Fibroblast of lung (primary cell): Measurements from ENCODE around the gene STEAP1. TPM values are rescaled to one million over a fixed set of nuclear protein-coding genes. Genes with fewer than 3 reads are reported as not detected.
A peak's percentile ranks its signal among the peaks of the same experiment; 100 is the strongest.

Experiments
- DNase-seq, 2 donors: peaks; one replicate each; pipeline versions ENCODE4 v3.0.0 to v3.0.0-alpha.2; 2010; ENCODE audit warnings: low read depth in 2 of 2
- H2AFZ ChIP-seq: 2 replicates; pipeline ENCODE4 v1.5.1; 2012; ENCODE audit warnings: low read length, control low read depth, inconsistent platforms
- H3K27ac ChIP-seq: 2 replicates; pipeline ENCODE4 v1.5.1; 2011; ENCODE audit warnings: low read length, control low read depth; ENCODE audit not compliant: insufficient read depth
- H3K27me3 ChIP-seq: 2 replicates; pipeline ENCODE4 v1.5.1; 2011; ENCODE audit warnings: mild to moderate bottlenecking, low read length; ENCODE audit not compliant: control insufficient read depth, insufficient read depth
- H3K36me3 ChIP-seq: 2 replicates; pipeline ENCODE4 v1.5.1; 2011; ENCODE audit warnings: low read length; ENCODE audit not compliant: control insufficient read depth, insufficient read depth
- H3K4me1 ChIP-seq: 2 replicates; pipeline ENCODE4 v1.5.1; 2011; ENCODE audit warnings: low read length; ENCODE audit not compliant: control insufficient read depth, insufficient read depth; ENCODE audit errors: extremely low read depth
- H3K4me2 ChIP-seq: 2 replicates; pipeline ENCODE4 v1.5.1; 2011; ENCODE audit warnings: low read length, control low read depth; ENCODE audit not compliant: insufficient read depth; ENCODE audit errors: extremely low read depth
- H3K4me3 ChIP-seq, 4 experiments: fragments of 200-600 bp in 1 of 4; sonication (generic) in 1 of 4; replicated peaks in 1 of 4; 2 replicates each; pipeline ENCODE4 v1.5.1; 2011 to 2016; ENCODE audit warnings: low read length in 4 of 4, low read depth in 3 of 4, mild to moderate bottlenecking in 3 of 4, control low read depth in 2 of 4, inconsistent platforms in 1 of 4, mixed read lengths in 1 of 4; ENCODE audit not compliant: insufficient read depth in 1 of 4; ENCODE audit errors: control extremely low read depth in 1 of 4
- H3K79me2 ChIP-seq: 2 replicates; pipeline ENCODE4 v1.5.1; 2012; ENCODE audit warnings: mild to moderate bottlenecking, low read length, inconsistent platforms; ENCODE audit not compliant: control insufficient read depth, insufficient read depth
- H3K9ac ChIP-seq: 2 replicates; pipeline ENCODE4 v1.5.1; 2011; ENCODE audit warnings: mild to moderate bottlenecking, low read length, control low read depth; ENCODE audit not compliant: insufficient read depth
- H3K9me3 ChIP-seq: 2 replicates; pipeline ENCODE4 v1.5.1; 2012; ENCODE audit warnings: low read depth, low read length; ENCODE audit not compliant: control insufficient read depth, insufficient read depth
- H4K20me1 ChIP-seq: 2 replicates; pipeline ENCODE4 v1.5.1; 2011; ENCODE audit warnings: low read length; ENCODE audit not compliant: control insufficient read depth, insufficient read depth; ENCODE audit errors: extremely low read depth
- CTCF ChIP-seq, 2 donors: IDR thresholded peaks in 1 of 2; conservative IDR thresholded peaks in 1 of 2; 1 replicate in 1 of 2; 2 replicates in 1 of 2; pipeline ENCODE4 v1.5.1; 2011 to 2012; ENCODE audit warnings: low read length in 2 of 2, control low read depth in 1 of 2, inconsistent platforms in 1 of 2, low read depth in 1 of 2, mild to moderate bottlenecking in 1 of 2
- EZH2 ChIP-seq: IDR thresholded peaks from 2 replicates; pipeline ENCODE4 v1.5.1; 2012; ENCODE audit warnings: low read length, control low read depth, mild to moderate bottlenecking; ENCODE audit errors: missing control alignments
- polyA plus RNA-seq, 2 donors: library from polyadenylated mRNA; depleted of rRNA in 1 of 2; stranded (reverse) in 1 of 2; unstranded in 1 of 2; fragments of >200 nt; gene quantifications; 2 replicates each; pipeline ENCODE4 v1.2.1, GENCODE V29; 2011 to 2012; ENCODE audit warnings: missing spikeins in 1 of 2
- total RNA-seq: library from RNA; depleted of rRNA; stranded (reverse); fragments of >200 nt; gene quantifications from 2 replicates; pipeline ENCODE4 v1.2.1, GENCODE V29; 2014

STEAP1 gene
- total and polyA plus RNA-seq, 2 donors (not counting 1 experiment from before 2014, with no cell fraction given), result 26.1 to 60.9 TPM

GRCh38 chr7:90201500-90202195, 47.4 kb downstream of the STEAP1 start:
- no peaks in the 10 kb centered on the region for H3K9me3 ChIP-seq
- no peak for DNase-seq
- no peak overlapping the region for H3K4me3 ChIP-seq
- no peaks in the 10 kb centered on the region for H3K36me3 ChIP-seq
- TF ChIP-seq CTCF (conservative IDR thresholded peaks at IDR 0.05 in 1 of 2, IDR thresholded peaks at IDR 0.05 in 1 of 2; ENCODE audit: low read depth in 1 of 2, low read length in 2 of 2) (no peak), EZH2 (no peak)
- H3K4me1 ChIP-seq, result no peaks in the 10 kb centered on the region
- no peaks in the 10 kb centered on the region for H3K79me2 ChIP-seq
- no peaks in the 10 kb centered on the region for H4K20me1 ChIP-seq
- no peaks in the 10 kb centered on the region for H3K27me3 ChIP-seq
- no peak overlapping the region for H3K27ac ChIP-seq
- no peak overlapping the region for H3K4me2 ChIP-seq
- no peak overlapping the region for H3K9ac ChIP-seq
- H2AFZ ChIP-seq, result no peak overlapping the region

GRCh38 chr7:90207956-90208355, 53.7 kb downstream of the STEAP1 start:
- Histone ChIP-seq H3K79me2 (no peaks in the 10 kb centered on the region), H3K9me3 (no peaks in the 10 kb centered on the region), H3K36me3 (no peaks in the 10 kb centered on the region), H3K4me3 (no peak overlapping the region), H3K4me2 (no peak overlapping the region), H3K27me3 (no peaks in the 10 kb centered on the region), H3K4me1 (peaks cover 2% of the 10 kb centered on the region), H3K27ac (no peak overlapping the region), H2AFZ (no peak overlapping the region), H3K9ac (no peak overlapping the region), H4K20me1 (no peaks in the 10 kb centered on the region)
- DNase-seq, result no peak
- TF ChIP-seq EZH2 (no peak), CTCF (conservative IDR thresholded peaks at IDR 0.05 in 1 of 2, IDR thresholded peaks at IDR 0.05 in 1 of 2; ENCODE audit: low read depth in 1 of 2, low read length in 2 of 2) (no peak)

GRCh38 chr7:90209776-90210175, 55.5 kb downstream of the STEAP1 start:
- Histone ChIP-seq H3K27me3 (no peaks in the 10 kb centered on the region), H2AFZ (no peak overlapping the region), H3K9me3 (no peaks in the 10 kb centered on the region), H3K9ac (no peak overlapping the region), H3K4me2 (no peak overlapping the region), H3K4me1 (peaks cover 2% of the 10 kb centered on the region), H3K36me3 (no peaks in the 10 kb centered on the region), H3K4me3 (no peak overlapping the region), H3K27ac (no peak overlapping the region), H3K79me2 (no peaks in the 10 kb centered on the region), H4K20me1 (no peaks in the 10 kb centered on the region)
- TF ChIP-seq CTCF (conservative IDR thresholded peaks at IDR 0.05 in 1 of 2, IDR thresholded peaks at IDR 0.05 in 1 of 2; ENCODE audit: low read depth in 1 of 2, low read length in 2 of 2), result no peak
- DNase-seq, result peak; percentile 45 to 69
